Stimulated activated naive CD8-positive, alpha-beta T cell treated with anti-CD3 and anti-CD28 coated beads, Interleukin-15, Interleukin-2, amounts not matched to agents 100 U/mL and 50 U/mL, for 24 hours (primary cell): ENCODE results near the gene SKAP1.
"Not testable (repeated sequence)": the region's sequence is repeated elsewhere in the genome, so short reads cannot be mapped to it uniquely, and the experiment has no call there.

Experiments used
- ATAC-seq: fragments of 150-1000 bp; cut with Tn5 transposase; one replicate; pipeline ENCODE4 v1.10.0; 2021
- DNase-seq: peaks from one replicate; pipeline ENCODE4 v3.0.0; 2021

SKAP1 gene

DNA sequence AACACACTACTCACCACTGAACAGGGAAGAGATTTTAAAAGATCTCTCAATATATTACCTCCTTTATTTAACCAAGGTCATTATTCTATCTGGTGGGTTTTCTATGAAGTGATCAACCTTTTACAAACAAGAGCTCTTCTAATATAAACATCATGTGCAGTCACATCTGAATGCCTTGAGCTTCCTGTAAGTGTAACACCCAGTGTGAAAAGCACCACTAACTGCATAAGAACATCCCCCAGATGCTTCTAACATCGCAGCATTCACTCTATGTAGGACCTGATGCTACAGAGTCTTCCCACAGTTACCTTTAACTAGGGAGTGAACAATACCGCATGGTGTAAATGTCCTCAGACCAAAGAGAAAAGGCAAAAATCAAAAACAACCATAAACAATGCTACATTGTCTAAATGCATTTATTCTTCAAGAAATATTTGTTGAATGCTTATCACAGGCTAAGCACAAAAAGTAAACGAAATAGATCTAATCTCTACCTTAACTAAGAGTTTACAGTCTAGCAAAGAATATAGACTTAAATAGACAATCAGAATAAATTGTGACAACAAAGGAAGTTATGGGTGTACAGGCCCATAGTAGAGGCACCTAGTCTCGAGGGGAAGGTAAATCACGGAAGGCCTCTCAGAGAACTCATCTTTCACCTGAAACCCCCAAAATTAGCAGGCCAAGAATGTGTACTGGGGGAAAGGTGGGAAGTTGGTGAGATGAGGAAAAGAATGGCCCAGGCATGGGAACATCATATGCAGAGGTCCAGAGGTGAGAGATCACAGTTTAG, 16.2 kb downstream of the SKAP1 start:
- ATAC-seq (no peak), DNase-seq (no peak)

DNA sequence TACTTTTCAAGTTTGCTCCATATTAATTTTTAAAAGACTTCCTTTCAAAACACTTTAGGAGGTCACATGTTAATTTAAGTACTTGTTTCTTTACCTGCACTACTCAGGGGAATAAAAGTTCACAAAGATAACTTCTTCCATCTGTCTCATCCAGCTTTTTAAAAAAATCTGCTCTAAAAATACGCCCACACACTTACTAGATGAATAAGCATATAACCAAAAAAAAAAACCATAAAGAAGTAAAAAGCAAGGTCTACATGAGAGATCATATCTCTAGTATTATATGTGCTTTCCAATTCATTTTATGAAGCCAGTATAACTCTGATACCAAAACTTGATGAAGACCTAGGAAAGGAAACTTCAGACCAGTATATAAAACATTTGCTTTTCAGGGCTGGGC, 17.2 kb downstream of the SKAP1 start:
- no peak for DNase-seq
- ATAC-seq: peak; percentile 75

- not testable (repeated sequence) for ATAC-seq, DNase-seq
These were observed 19.2 kb downstream of the SKAP1 start for GRCh38 chr17:48410821-48411220.

DNA sequence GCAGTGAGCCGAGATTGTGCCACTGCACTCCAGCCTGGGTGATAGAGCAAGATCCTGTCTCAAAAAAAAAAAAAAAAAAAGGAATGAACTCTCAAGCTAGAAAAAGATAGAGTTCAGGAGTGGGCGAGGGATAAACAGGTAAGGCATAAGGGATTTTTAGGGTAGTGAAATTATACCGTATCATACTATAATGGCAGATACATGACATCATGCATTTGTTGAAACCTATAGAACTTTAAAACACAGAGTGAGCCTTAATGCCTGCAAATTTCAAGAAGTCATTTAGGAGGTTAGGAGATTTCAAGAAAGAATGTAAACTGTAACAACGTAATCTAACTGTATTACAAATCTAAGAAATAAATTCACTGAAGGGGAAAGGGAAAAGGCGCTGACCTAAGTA, 20.4 kb downstream of the SKAP1 start:
- no peak for DNase-seq
- no peak for ATAC-seq

DNA sequence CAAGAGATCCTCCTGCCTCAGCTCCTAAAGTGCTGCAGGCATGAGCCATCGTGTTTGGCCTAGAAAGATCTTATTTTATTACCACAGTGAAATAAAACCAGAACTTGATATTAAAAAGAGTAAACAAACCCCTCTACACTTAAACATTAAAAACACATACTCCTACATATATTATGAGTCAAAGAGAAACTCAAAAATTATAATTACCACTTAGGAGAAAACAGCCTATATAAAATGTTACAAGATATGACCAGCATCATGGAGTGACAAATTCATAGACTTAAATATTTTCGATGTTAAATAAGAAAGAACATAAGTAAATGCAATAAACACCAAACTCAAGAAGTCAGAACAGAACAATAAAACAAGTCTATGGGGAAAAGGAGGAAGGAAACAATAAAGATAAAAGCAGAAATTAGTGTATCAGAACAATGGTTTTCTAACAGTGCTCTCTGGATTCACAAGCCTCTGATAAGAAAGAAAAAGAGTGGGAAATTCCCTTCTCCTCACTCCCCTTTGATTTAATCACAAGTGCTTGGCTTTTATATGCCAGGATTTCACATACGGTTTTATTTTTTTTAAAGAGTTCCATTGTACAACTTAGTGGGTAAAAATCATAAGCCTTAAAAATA, 23.0 kb downstream of the SKAP1 start:
- DNase-seq (no peak), ATAC-seq (peak; percentile 56)

DNA sequence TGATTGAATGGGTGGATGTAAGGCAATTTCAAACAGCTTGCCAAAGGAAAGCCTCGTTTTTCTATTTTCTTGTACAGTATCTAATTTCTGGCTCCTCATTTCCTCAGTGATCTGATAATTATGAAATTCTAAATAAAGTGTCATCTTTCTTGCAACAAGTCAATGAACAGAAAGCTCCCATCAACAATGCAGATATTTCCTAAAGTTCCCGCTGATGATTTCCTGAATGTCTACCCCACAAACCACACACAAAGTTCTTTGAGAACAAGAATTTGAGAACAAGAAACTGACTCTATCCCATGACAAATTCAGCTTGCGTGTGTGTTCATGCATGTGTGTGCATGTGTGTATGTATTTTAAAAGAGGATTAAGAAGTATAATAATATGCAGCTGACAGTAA, 35.2 kb downstream of the SKAP1 start:
- ATAC-seq (no peak), DNase-seq (no peak)

DNA sequence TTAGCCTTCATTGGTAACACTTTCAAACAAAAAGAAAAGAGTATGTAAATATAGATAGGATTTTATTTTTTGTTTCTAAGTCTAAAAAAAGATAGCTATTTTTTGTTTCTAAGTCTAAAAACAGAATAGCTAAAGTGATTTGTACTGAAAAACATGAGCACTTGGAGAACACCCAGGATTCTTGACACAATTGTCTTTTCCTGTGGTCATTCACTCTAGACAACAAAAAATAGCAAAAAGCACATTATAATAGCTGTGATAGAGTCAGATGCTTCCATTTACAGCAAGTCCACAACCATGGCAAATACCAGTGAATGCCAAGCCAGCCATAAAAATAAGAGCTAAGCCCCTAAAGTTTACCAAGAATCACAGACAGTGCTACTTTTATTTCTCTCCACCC, 36.7 kb downstream of the SKAP1 start:
- no peak for ATAC-seq

GRCh38 chr17:48392857-48393256, 37.2 kb downstream of the SKAP1 start:
- DNase-seq (no peak), ATAC-seq (no peak)

More for the DNA sequence above, 36.7 kb downstream of the SKAP1 start:
- no peak for DNase-seq

DNA sequence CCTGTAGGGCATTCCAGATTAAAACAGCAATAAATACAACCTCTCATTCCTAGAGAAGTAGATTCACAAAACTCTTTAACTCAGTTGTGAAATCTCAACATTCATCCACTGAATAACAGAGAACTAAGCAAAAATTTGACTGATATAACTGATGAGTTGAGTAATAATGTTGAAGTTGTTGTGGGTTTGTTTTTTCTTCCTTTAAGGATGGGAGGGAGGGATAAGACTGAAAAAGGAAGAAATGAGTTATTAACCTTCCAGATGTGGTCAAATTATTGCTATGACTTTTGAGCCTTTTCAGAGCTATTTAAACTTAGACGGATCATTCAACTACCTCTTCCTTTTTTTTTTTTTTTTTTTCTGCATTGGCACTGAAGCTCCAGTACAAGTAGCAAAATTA, 38.6 kb downstream of the SKAP1 start:
- DNase-seq (no peak), ATAC-seq (no peak)

- ATAC-seq (no peak), DNase-seq (no peak)
These were observed 40.1 kb downstream of the SKAP1 start for GRCh38 chr17:48389903-48390302.

DNA sequence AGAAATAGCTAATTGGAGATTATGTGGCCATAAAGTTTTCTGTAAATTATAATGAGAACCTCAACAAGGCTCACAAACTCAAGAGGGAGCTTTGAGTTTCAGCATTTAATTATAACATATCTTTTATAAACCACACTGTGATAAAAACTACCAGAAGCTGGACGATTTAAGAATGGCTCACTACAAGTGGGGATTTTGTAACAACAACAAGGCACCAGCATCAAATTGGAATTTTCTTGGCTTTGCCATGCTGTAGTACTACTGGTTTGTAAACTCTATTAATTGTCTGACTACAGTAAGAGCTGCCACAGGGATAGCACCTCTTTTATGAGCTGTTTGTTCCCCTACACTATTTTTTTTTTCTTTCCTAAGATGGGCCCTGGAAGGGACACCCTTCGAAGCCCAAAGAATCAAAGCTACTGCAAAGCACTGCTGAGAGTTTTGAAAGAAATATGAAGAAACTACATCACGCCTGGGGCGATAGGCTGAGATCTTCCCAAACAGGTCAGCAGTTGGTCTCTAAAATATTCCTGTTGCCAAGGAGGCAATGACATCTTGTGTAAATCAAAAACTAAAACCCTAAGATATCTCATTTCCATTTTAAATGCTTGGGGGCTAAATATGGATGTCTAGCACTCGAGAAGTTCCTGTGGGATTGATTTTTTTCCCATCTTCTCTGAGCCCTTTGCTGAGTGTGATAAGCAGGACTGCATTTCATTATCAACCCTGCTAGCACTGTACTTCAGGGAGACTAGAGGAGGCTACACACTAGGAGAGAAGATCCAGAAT, 40.9 kb downstream of the SKAP1 start:
- ATAC-seq (no peak), DNase-seq (no peak)

GRCh38 chr17:48386826-48387225, 43.2 kb downstream of the SKAP1 start:
- no peak for ATAC-seq
- no peak for DNase-seq

GRCh38 chr17:48385319-48385718, 44.7 kb downstream of the SKAP1 start:
- no peak for ATAC-seq

DNA sequence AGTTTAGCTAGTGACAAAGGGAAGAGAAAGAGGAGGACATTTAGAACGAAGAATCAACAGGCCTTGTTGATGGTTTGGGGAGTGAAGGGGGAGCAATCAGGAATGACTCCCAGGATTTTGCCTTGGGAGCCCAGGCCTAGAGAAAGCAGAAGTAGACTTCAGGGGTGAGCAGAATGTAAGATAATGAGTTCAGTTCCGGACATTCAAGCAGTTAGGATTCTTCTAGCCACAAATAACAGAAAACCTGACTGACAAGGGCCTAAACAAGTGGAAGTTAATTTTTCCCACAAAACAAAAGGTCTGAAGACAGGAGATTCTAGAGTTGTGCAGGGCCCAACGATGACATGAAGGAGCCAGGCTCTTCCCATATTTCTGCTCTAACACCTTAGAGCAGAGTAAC, 45.9 kb downstream of the SKAP1 start:
- no peak for ATAC-seq
- DNase-seq: no peak

More at GRCh38 chr17:48385319-48385718, 44.7 kb downstream of the SKAP1 start:
- no peak for DNase-seq

DNA sequence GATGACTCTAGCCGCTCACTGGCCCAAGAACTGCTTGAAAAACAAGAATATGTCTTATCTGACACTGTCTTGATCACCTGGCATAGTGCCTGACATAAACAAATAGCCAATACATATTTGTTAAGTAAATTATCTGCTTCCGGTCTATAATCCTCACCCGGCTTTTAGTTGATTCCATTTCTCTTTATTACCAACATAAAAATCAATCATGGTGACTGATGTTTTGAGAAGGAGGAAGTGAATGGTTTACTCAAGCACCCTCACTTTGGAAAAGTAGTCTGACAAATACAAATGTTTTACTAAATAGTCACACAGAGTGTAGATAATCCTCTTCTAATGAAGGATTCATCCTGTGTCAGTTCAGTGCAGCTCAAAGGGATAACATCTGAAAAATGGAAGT, 47.0 kb downstream of the SKAP1 start:
- no peak for ATAC-seq
- no peak for DNase-seq

DNA sequence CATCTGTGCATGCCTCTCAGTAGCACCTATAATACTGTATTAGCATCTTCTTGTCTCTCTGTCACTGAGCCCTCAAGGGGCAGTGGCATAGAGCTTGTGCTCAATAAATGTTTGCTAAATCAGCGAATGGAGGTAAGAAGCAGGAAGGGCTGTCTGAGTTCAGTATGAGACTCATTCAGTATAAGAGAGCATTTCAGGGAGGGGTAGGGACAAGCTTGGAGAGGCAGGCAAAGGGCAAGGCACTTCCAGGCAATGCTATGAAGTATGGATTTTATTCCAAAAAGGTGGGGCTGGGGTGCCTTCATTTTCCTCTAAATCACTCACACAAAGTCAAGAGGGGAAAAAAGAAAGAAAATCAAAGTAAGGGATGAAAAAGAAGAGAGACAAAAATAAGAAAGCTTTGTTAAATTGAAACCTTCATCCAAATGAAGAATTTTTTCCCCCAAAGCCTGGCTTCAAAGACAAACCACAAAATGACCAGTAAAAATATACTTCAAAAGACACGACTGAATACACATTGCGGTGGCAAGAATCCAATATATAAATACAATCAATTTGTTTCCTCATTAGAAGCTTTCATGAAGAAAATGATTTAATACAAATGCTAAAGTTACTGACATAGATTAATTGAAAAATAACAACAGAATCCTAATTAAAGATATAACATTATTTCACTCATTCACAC, 51.2 kb downstream of the SKAP1 start:
- ATAC-seq: no peak
- no peak for DNase-seq

- ATAC-seq (no peak), DNase-seq (no peak)
These were observed 51.8 kb downstream of the SKAP1 start for GRCh38 chr17:48378238-48378637.

- DNase-seq (no peak), ATAC-seq (no peak)
These were observed 53.2 kb downstream of the SKAP1 start for GRCh38 chr17:48376682-48377325.

DNA sequence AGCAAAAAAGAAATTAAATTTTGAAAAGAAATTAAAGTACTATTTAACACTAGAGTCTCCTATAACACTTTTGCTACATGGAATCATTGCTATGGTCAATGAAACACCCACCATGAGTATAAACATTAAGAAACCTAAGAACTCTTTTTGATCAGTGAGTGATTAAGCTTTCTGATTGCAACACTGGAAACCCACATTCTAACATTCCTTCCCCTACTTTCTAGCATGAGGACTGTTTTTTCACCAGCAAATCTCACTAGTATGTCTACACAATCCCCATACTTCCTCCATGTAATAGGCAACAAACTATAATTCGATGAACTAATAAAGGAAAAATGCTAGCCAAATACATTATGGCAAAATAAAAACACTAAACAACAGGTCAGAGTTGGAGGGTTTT, 54.7 kb downstream of the SKAP1 start:
- no peak for ATAC-seq
- no peak for DNase-seq

DNA sequence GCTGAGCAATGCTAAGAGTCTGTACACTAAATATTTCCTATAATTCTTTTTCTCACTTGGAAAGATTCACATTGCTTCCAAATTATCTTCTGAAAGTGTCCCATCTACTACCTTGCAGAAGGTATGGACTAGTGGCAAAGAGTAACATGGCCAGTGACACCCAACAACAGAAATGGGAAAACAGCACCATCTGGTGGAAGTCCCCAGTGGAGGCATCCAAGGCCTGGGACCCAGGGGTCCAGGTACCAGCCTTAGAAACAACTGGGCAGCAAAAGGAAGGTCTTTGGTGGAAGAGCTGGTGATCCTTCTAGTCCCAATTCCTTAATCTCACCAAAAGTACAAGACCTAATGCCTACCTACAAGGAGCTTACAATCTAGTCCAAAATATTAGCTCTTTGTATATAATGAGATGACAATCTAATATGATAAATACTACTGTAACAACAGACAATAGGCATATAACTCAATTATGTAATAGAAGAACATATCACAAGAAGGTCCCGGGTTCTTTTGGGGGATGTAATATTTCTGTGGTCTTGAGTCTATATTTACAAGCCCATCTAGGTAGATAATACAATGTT, 55.3 kb downstream of the SKAP1 start:
- ATAC-seq (peak; percentile 52), DNase-seq (peak; percentile 33)

DNA sequence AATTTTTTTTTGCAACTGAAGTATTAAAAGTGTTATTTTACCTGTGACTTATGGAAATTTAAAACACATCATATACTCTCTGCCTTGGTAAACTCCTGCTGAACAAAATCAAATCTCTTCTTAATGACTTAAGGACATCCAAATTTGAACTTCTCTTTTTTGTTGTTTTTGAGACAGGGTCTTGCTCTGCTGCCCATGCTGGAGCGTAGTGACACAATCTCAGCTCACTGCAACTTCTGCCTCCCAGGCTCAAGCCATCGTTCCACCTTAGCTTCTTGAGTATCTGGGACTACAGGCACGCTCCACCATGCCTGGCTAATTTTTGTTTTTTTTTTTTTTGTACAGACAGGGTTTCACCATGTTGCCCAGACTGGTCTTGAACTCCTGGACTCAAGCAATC, 56.1 kb downstream of the SKAP1 start:
- ATAC-seq (no peak), DNase-seq (no peak)
